Astrocyte of the cerebellum (primary cell): Measurements from ENCODE around the gene BOC.

ENCODE experiments used
- DNase-seq: peaks from one replicate; pipeline ENCODE4 v3.0.0-alpha.2; 2011; ENCODE audit warnings: low read depth
- H3K4me3 ChIP-seq: 2 replicates; pipeline ENCODE4 v1.5.1; 2011; ENCODE audit warnings: mild to moderate bottlenecking, low read depth, low read length, moderate library complexity
- CTCF ChIP-seq: IDR thresholded peaks from 2 replicates; pipeline ENCODE4 v1.5.1; 2012; ENCODE audit warnings: low read length, low read depth, moderate library complexity, mild to moderate bottlenecking; ENCODE audit errors: missing control alignments
- in situ Hi-C: cut with HindIII; loops from 2 replicates; pipeline ENCODE4 v1.10.0; 2017; ENCODE audit warnings: low sequenced_read_pairs

BOC gene

GRCh38 chr3:113331187-113331586 is 119.8 kb downstream of the BOC start:
- no peak for DNase-seq
- H3K4me3 ChIP-seq, result no peak overlapping the region
- TF ChIP-seq CTCF, result no peak
- in situ Hi-C loops, result no loop called here
